HCT116 (cell line): ENCODE data around the gene CHKA. TPM values are rescaled to one million over a fixed set of nuclear protein-coding genes. Genes with fewer than 3 reads are reported as not detected.

Source experiments
- ATAC-seq: fragments of 200-7000 bp; cut with Tn5 transposase; 2 replicates; pipeline ENCODE4 v1.9.1; 2020; ENCODE audit warnings: mild to moderate bottlenecking, moderate library complexity
- BruUV-seq: library from RNA; stranded (reverse); fragments of 400-500 nt; replicated peaks from 2 replicates; lab custom pipeline; 2021; lab: Mats Ljungman, UMichigan
- CTCF ChIA-PET: fragments of 300-600 bp; sonication (Branson Sonifier 250); formaldehyde crosslinking; loops from one replicate; lab custom pipeline; 2021; ENCODE audit warnings: antibody characterized with exemption; lab: Charles Lee
- POLR2A ChIA-PET: fragments of 300-600, 350-600 bp; sonication (Branson Sonifier 250); formaldehyde crosslinking; loops from one replicate; lab custom pipeline; 2021; ENCODE audit warnings: antibody characterized with exemption; lab: Charles Lee
- RAD21 ChIA-PET, 2 experiments: fragments of 300-600 bp; sonication (Branson Sonifier 250); formaldehyde crosslinking; loops; one replicate each; lab custom pipeline; 2023; ENCODE audit warnings: low total read pairs in 2 of 2; ENCODE audit not compliant: uncharacterized antibody in 2 of 2, unreplicated experiment in 2 of 2, low non-redundant PET in 1 of 2; lab: Charles Lee
- DNase-seq: peaks from one replicate; pipeline ENCODE4 v3.0.0-alpha.2; 2010; ENCODE audit warnings: low read depth, low spot score
- H2AFZ ChIP-seq: fragments of 200-600 bp; shearing (Covaris generic), sonication (generic); 2 replicates; pipeline ENCODE4 v1.6.1; 2017; ENCODE audit warnings: low read depth, mixed run types, mixed read lengths, antibody characterized with exemption, low read length; ENCODE audit not compliant: poor library complexity, severe bottlenecking
- H3K27ac ChIP-seq: 2 replicates; pipeline ENCODE4 v1.5.1; 2012; ENCODE audit warnings: low read depth, low read length
- H3K27me3 ChIP-seq: fragments of 200-600 bp; sonication (generic); 2 replicates; pipeline ENCODE4 v1.6.1; 2016; ENCODE audit warnings: mixed run types, low read length, mixed read lengths; ENCODE audit not compliant: insufficient read depth
- H3K36me3 ChIP-seq, 2 experiments: fragments of 200-500 bp in 1 of 2; fragments of 200-600 bp in 1 of 2; sonication (Bioruptor generic) in 1 of 2; sonication (generic) in 1 of 2; 2 replicates each; pipeline versions ENCODE4 v1.5.1 to v1.6.1; 2014 to 2016; ENCODE audit warnings: low read length in 2 of 2, inconsistent platforms in 1 of 2, mixed read lengths in 1 of 2, mixed run types in 1 of 2; ENCODE audit not compliant: insufficient read depth in 2 of 2, control insufficient read depth in 1 of 2
- H3K4me1 ChIP-seq, 2 experiments: fragments of 200-600 bp in 1 of 2; sonication (generic) in 1 of 2; 2 replicates each; pipeline versions ENCODE4 v1.5.1 to v1.6.1; 2012 to 2017; ENCODE audit warnings: low read length in 2 of 2, inconsistent platforms in 1 of 2, mild to moderate bottlenecking in 1 of 2, mixed read lengths in 1 of 2, mixed run types in 1 of 2, moderate library complexity in 1 of 2; ENCODE audit not compliant: insufficient read depth in 2 of 2, control insufficient read depth in 1 of 2
- H3K4me2 ChIP-seq: fragments of 200-600 bp; sonication (generic); 2 replicates; pipeline ENCODE4 v1.6.1; 2017; ENCODE audit warnings: mixed run types, low read length, mixed read lengths
- H3K4me3 ChIP-seq, 2 experiments: fragments of 200-600 bp in 1 of 2; sonication (generic) in 1 of 2; replicated peaks in 1 of 2; 2 replicates each; pipeline ENCODE4 v1.5.1; 2011 to 2016; ENCODE audit warnings: low read length in 2 of 2, control low read depth in 1 of 2, low read depth in 1 of 2, mild to moderate bottlenecking in 1 of 2, mixed read lengths in 1 of 2, mixed run types in 1 of 2
- H3K79me2 ChIP-seq: fragments of 200-600 bp; sonication (generic); 2 replicates; pipeline ENCODE4 v1.6.1; 2017; ENCODE audit warnings: mild to moderate bottlenecking, mixed run types, low read length, moderate library complexity, mixed read lengths; ENCODE audit not compliant: insufficient read depth
- H3K9ac ChIP-seq: fragments of 200-600 bp; sonication (generic); 2 replicates; pipeline ENCODE4 v1.6.1; 2016; ENCODE audit warnings: low read length, mixed read lengths
- H3K9me2 ChIP-seq: fragments of 200-600 bp; sonication (generic), shearing (Covaris generic); 2 replicates; pipeline ENCODE4 v1.6.1; 2017; ENCODE audit warnings: mixed run types, mild to moderate bottlenecking, moderate library complexity; ENCODE audit not compliant: insufficient read depth
- H3K9me3 ChIP-seq, 2 experiments: fragments of 200-500 bp in 1 of 2; fragments of 200-600 bp in 1 of 2; sonication (Bioruptor generic) in 1 of 2; sonication (generic) in 1 of 2; 2 replicates each; pipeline ENCODE4 v1.6.1; 2014 to 2017; ENCODE audit warnings: low read length in 2 of 2, mixed read lengths in 2 of 2, inconsistent platforms in 1 of 2, low read depth in 1 of 2, mild to moderate bottlenecking in 1 of 2, mixed run types in 1 of 2, moderate library complexity in 1 of 2; ENCODE audit not compliant: control insufficient read depth in 1 of 2, insufficient read depth in 1 of 2
- H4K20me1 ChIP-seq: fragments of 200-600 bp; sonication (generic), shearing (Covaris generic); 2 replicates; pipeline ENCODE4 v1.6.1; 2017; ENCODE audit warnings: mixed run types, mild to moderate bottlenecking, moderate library complexity; ENCODE audit not compliant: insufficient read depth
- CBX3 ChIP-seq: IDR thresholded peaks from 2 replicates; pipeline ENCODE4 v1.6.1; 2012; ENCODE audit warnings: low read depth
- MAX ChIP-seq: IDR thresholded peaks from 2 replicates; pipeline ENCODE4 v1.6.1; 2012
- RAD21 ChIP-seq: IDR thresholded peaks from 2 replicates; pipeline ENCODE4 v1.6.1; 2012; ENCODE audit warnings: low read depth, mild to moderate bottlenecking
- intact Hi-C: fragments of 100-400 bp; cut with micrococcal nuclease; formaldehyde crosslinking; loops from 2 replicates; pipeline ENCODE4 v1.10.0; 2022
- total RNA-seq: library from RNA; stranded (reverse); gene quantifications from one replicate; pipeline ENCODE4 v1.2.1, GENCODE V29; 2021; ENCODE audit not compliant: unreplicated experiment

Gene CHKA
- total RNA-seq, 1 experiment from 2014 or later = 33.1 TPM

- ChIA-PET RAD21 (no interaction called here), POLR2A (no interaction called here), CTCF (no interaction called here)
- H3K9me2 ChIP-seq = no peaks in the 10 kb centered on the region
- no peak for TF ChIP-seq CBX3
- H3K27me3 ChIP-seq = no peaks in the 10 kb centered on the region
- no peak overlapping the region for H2AFZ ChIP-seq
- ATAC-seq (no peak), DNase-seq (no peak)
- no peak overlapping the region for H3K27ac ChIP-seq
- H3K4me1 ChIP-seq = peaks cover 16 to 24% of the 10 kb centered on the region in 2 experiments; a peak in 3 of 4 replicates
- H3K4me3 ChIP-seq = no peak overlapping the region
- no peak overlapping the region for H3K9ac ChIP-seq
- intact Hi-C loops = no loop called here
- H3K4me2 ChIP-seq = no peak overlapping the region
- H3K9me3 ChIP-seq = no peaks in the 10 kb centered on the region
- H4K20me1 ChIP-seq = no peaks in the 10 kb centered on the region
- BruUV-seq = no TSS peak
- no peaks in the 10 kb centered on the region for H3K79me2 ChIP-seq
- no peaks in the 10 kb centered on the region for H3K36me3 ChIP-seq
Measured at GRCh38 chr11:68148071-68148805, 27.1 kb upstream of the CHKA start.

GRCh38 chr11:68146704-68147474 is 25.7 kb upstream of the CHKA start:
- peak; percentile 73 for TF ChIP-seq MAX
- no peak for TF ChIP-seq RAD21
- TF ChIP-seq, all 23 proteins: peak for 1
- no peaks in the 10 kb centered on the region for H3K27me3 ChIP-seq
- H3K4me2 ChIP-seq = peak overlapping the region; percentile 44
- no peaks in the 10 kb centered on the region for H3K9me2 ChIP-seq
- intact Hi-C loops = no loop called here
- H3K27ac ChIP-seq = peak overlapping the region; percentile 19; the same call in 1 of the 2 replicates
- no peaks in the 10 kb centered on the region for H3K9me3 ChIP-seq
- no peaks in the 10 kb centered on the region for H3K79me2 ChIP-seq
- H3K4me1 ChIP-seq = peaks cover 16 to 24% of the 10 kb centered on the region in 2 experiments; a peak in 3 of 4 replicates
- peak overlapping the region; percentile 52 for H2AFZ ChIP-seq
- RAD21 ChIA-PET = no interaction called here
- H3K9ac ChIP-seq = peak overlapping the region; percentile 22; the same call in 1 of the 2 replicates
- POLR2A ChIA-PET = interaction anchor here (1.0 kb wide), 1 partner anchor 19 kb away, joined by 3 read pairs; no protein-coding TSS in a partner anchor
- no peaks in the 10 kb centered on the region for H3K36me3 ChIP-seq
- no peaks in the 10 kb centered on the region for H4K20me1 ChIP-seq
- H3K4me3 ChIP-seq = no peak overlapping the region
- no TSS peak for BruUV-seq
- CTCF ChIA-PET = interaction anchor here (1.2 kb wide), 1 partner anchor 62 kb away, joined by 3 read pairs; no protein-coding TSS in a partner anchor
- ATAC-seq (peak; percentile 74), DNase-seq (no peak)
